ENCODE results near the gene OR4D5.

- TF ChIP-seq, protein P1, sequence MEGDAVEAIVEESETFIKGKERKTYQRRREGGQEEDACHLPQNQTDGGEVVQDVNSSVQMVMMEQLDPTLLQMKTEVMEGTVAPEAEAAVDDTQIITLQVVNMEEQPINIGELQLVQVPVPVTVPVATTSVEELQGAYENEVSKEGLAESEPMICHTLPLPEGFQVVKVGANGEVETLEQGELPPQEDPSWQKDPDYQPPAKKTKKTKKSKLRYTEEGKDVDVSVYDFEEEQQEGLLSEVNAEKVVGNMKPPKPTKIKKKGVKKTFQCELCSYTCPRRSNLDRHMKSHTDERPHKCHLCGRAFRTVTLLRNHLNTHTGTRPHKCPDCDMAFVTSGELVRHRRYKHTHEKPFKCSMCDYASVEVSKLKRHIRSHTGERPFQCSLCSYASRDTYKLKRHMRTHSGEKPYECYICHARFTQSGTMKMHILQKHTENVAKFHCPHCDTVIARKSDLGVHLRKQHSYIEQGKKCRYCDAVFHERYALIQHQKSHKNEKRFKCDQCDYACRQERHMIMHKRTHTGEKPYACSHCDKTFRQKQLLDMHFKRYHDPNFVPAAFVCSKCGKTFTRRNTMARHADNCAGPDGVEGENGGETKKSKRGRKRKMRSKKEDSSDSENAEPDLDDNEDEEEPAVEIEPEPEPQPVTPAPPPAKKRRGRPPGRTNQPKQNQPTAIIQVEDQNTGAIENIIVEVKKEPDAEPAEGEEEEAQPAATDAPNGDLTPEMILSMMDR (IDR thresholded peaks at IDR 0.05) = no peak
- TF ChIP-seq POLR2A (IDR thresholded peaks at IDR 0.05) (no peak), POLR2AphosphoS5 (IDR thresholded peaks at IDR 0.05) (no peak)
These were observed 34.4 kb downstream of the OR4D5 start for GRCh38 chr11:123973816-123974215.
